ENCODE results near the gene XG.

DNA sequence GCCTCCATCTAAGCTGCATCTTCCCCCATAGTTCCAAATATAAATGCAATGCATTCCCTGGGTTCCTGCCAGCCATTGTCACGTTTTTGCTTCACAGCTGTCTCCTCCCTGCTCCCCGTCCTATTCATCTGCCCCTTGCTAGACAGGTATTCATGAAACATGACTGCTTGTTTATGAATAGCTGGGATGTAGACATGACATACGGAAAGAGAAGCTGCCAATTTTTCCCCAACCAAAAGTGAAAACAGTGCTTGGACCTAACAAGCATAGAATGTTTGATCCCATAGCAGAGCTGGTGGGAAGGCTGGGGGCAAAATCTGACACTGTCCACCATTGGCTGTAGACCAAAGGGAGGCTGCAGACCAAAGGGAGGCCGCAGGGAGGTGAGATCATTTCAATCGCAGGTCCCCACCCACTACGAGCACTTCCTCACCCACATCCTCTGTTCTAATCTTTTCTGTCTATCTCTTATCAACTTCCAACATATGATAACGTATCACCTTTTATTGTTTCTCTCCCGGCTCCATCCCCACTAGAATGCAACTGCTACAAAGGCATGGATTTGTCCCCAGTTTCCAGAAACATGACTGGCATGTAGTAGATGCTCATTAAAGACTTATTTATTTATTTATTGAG is 68.4 kb downstream of the XG start:
- TF ChIP-seq, protein P1, sequence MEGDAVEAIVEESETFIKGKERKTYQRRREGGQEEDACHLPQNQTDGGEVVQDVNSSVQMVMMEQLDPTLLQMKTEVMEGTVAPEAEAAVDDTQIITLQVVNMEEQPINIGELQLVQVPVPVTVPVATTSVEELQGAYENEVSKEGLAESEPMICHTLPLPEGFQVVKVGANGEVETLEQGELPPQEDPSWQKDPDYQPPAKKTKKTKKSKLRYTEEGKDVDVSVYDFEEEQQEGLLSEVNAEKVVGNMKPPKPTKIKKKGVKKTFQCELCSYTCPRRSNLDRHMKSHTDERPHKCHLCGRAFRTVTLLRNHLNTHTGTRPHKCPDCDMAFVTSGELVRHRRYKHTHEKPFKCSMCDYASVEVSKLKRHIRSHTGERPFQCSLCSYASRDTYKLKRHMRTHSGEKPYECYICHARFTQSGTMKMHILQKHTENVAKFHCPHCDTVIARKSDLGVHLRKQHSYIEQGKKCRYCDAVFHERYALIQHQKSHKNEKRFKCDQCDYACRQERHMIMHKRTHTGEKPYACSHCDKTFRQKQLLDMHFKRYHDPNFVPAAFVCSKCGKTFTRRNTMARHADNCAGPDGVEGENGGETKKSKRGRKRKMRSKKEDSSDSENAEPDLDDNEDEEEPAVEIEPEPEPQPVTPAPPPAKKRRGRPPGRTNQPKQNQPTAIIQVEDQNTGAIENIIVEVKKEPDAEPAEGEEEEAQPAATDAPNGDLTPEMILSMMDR (IDR thresholded peaks at IDR 0.05; ENCODE audit: borderline replicate concordance, extremely low read depth, low read length, poor library complexity, severe bottlenecking), result no peak
- no peak for TF ChIP-seq EZH2 (IDR thresholded peaks at IDR 0.05; ENCODE audit: borderline replicate concordance, low read depth, low read length, severe bottlenecking)
